Hepatocyte (in vitro differentiated cells): ENCODE data around the gene OR5D13. TPM values are rescaled to one million over a fixed set of nuclear protein-coding genes. Genes with fewer than 3 reads are reported as not detected.

ENCODE experiments used
- DNase-seq: peaks from one replicate; pipeline ENCODE4 v3.0.0-alpha.2; 2016; ENCODE audit warnings: low spot score
- H2AFZ ChIP-seq: fragments of 200-600 bp; sonication (generic); 2 replicates; pipeline ENCODE4 v1.6.0; 2016; ENCODE audit warnings: antibody characterized with exemption, mild to moderate bottlenecking
- H3K27ac ChIP-seq: fragments of 200-600 bp; sonication (generic); 2 replicates; pipeline ENCODE4 v1.5.1; 2016; ENCODE audit warnings: mild to moderate bottlenecking
- H3K27me3 ChIP-seq: fragments of 200-600 bp; sonication (generic); 2 replicates; pipeline ENCODE4 v1.6.1; 2016
- H3K36me3 ChIP-seq: fragments of 200-600 bp; sonication (generic); replicated peaks from 2 replicates; pipeline ENCODE4 v1.5.1; 2016; ENCODE audit warnings: low read depth; ENCODE audit not compliant: insufficient read depth
- H3K4me1 ChIP-seq: fragments of 200-600 bp; sonication (generic); 2 replicates; pipeline ENCODE4 v1.5.1; 2016; ENCODE audit warnings: mild to moderate bottlenecking, moderate library complexity; ENCODE audit not compliant: insufficient read depth
- H3K4me2 ChIP-seq: fragments of 200-600 bp; sonication (generic); 2 replicates; pipeline ENCODE4 v1.6.0; 2016
- H3K4me3 ChIP-seq: fragments of 200-600 bp; sonication (generic); 2 replicates; pipeline ENCODE4 v1.5.1; 2016; ENCODE audit warnings: mild to moderate bottlenecking
- H3K79me2 ChIP-seq: fragments of 200-600 bp; sonication (generic); 2 replicates; pipeline ENCODE4 v1.6.0; 2017; ENCODE audit warnings: mild to moderate bottlenecking
- H3K9me2 ChIP-seq: fragments of 200-600 bp; sonication (generic); replicated peaks from 2 replicates; pipeline ENCODE4 v1.6.0; 2017; ENCODE audit warnings: mild to moderate bottlenecking; ENCODE audit not compliant: insufficient read depth
- H3K9me3 ChIP-seq: fragments of 200-600 bp; sonication (generic); 2 replicates; pipeline ENCODE4 v1.5.1; 2016; ENCODE audit warnings: low read depth, mild to moderate bottlenecking
- H4K20me1 ChIP-seq: fragments of 200-600 bp; sonication (generic); 2 replicates; pipeline ENCODE4 v1.6.0; 2016; ENCODE audit warnings: mild to moderate bottlenecking; ENCODE audit not compliant: insufficient read depth, poor library complexity, severe bottlenecking
- EZH2 ChIP-seq: fragments of 200-600 bp; sonication (generic); IDR thresholded peaks from 2 replicates; pipeline ENCODE4 v1.6.1; 2016; ENCODE audit warnings: antibody characterized with exemption, mild to moderate bottlenecking, borderline replicate concordance
- EZH2phosphoT487 ChIP-seq: fragments of 200-600 bp; sonication (generic); IDR thresholded peaks from one replicate; pipeline ENCODE4 v1.6.1; 2018; ENCODE audit warnings: antibody characterized with exemption, mild to moderate bottlenecking, low read depth, moderate library complexity; ENCODE audit not compliant: unreplicated experiment, severe bottlenecking
- WGBS: methylation state at CpG from one replicate; pipeline ENCODE4 v1.1.6; 2016; ENCODE audit warnings: low lambda C conversion rate; ENCODE audit errors: missing lambda C conversion rate; 5-methylcytosine and 5-hydroxymethylcytosine counted together
- polyA plus RNA-seq: library from polyadenylated mRNA; unstranded; fragments of >200 nt; fragmentation: Nextera tagmentation; extraction: Ambion mirVana; gene quantifications from 2 replicates; pipeline ENCODE4 v1.2.1, GENCODE V29; 2016
- total RNA-seq: library from RNA; depleted of rRNA; stranded (reverse); fragments of >200 nt; gene quantifications from 2 replicates; pipeline ENCODE4 v1.2.3, GENCODE V29; 2014
- TF ChIP-seq, protein P1 (sequence below): fragments of 200-600 bp; sonication (generic); IDR thresholded peaks from 2 replicates; pipeline ENCODE4 v1.5.1; 2016; ENCODE audit warnings: antibody characterized with exemption, mild to moderate bottlenecking; ENCODE audit not compliant: poor library complexity

Gene OR5D13
- total and polyA plus RNA-seq, 2 experiments from 2014 or later: not detected

GRCh38 chr11:55791606-55792005 lies 18.4 kb downstream of the OR5D13 start:
- WGBS: 69% methylated on average over 1 of the region's 1 CpG
- TF ChIP-seq EZH2phosphoT487: no peak
- TF ChIP-seq EZH2: no peak
- TF ChIP-seq, protein P1, sequence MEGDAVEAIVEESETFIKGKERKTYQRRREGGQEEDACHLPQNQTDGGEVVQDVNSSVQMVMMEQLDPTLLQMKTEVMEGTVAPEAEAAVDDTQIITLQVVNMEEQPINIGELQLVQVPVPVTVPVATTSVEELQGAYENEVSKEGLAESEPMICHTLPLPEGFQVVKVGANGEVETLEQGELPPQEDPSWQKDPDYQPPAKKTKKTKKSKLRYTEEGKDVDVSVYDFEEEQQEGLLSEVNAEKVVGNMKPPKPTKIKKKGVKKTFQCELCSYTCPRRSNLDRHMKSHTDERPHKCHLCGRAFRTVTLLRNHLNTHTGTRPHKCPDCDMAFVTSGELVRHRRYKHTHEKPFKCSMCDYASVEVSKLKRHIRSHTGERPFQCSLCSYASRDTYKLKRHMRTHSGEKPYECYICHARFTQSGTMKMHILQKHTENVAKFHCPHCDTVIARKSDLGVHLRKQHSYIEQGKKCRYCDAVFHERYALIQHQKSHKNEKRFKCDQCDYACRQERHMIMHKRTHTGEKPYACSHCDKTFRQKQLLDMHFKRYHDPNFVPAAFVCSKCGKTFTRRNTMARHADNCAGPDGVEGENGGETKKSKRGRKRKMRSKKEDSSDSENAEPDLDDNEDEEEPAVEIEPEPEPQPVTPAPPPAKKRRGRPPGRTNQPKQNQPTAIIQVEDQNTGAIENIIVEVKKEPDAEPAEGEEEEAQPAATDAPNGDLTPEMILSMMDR: no peak
- no peak for DNase-seq
- H3K9me3 ChIP-seq: no peaks in the 10 kb centered on the region
- H3K27ac ChIP-seq: no peak overlapping the region
- no peaks in the 10 kb centered on the region for H3K27me3 ChIP-seq
- H2AFZ ChIP-seq: no peak overlapping the region
- H4K20me1 ChIP-seq: no peaks in the 10 kb centered on the region
- no peaks in the 10 kb centered on the region for H3K36me3 ChIP-seq
- no peak overlapping the region for H3K4me2 ChIP-seq
- no peaks in the 10 kb centered on the region for H3K79me2 ChIP-seq
- H3K4me1 ChIP-seq: no peaks in the 10 kb centered on the region
- no peak overlapping the region for H3K4me3 ChIP-seq
- no peaks in the 10 kb centered on the region for H3K9me2 ChIP-seq

DNA sequence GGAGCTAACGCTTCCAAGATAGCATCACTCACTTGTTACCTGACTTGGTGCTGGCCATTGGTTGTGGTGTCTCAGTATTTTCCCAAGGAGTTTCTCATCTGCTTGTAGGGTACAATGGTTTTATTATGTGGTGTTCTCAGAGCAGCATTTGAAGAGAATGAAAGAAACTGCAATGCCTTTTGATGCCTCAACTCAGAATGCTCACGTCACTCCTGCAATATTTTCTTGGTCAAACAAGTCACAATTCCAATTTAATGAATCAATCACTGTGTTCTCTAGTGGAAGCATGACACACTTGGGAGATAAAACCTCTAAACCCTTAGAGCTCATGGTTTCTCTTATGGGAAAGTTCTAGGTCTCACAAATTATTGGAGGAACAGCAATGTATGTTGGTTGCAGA lies 20.1 kb downstream of the OR5D13 start:
- Histone ChIP-seq H2AFZ (no peak overlapping the region), H3K9me2 (no peaks in the 10 kb centered on the region), H3K27me3 (no peaks in the 10 kb centered on the region), H4K20me1 (no peaks in the 10 kb centered on the region), H3K27ac (no peak overlapping the region), H3K4me3 (no peak overlapping the region), H3K4me1 (no peaks in the 10 kb centered on the region), H3K36me3 (no peaks in the 10 kb centered on the region), H3K79me2 (no peaks in the 10 kb centered on the region), H3K4me2 (no peak overlapping the region), H3K9me3 (no peaks in the 10 kb centered on the region)
- no peak for DNase-seq
- 69% methylated on average over 2 of the region's 2 CpGs for WGBS
- TF ChIP-seq EZH2: no peak
- TF ChIP-seq EZH2phosphoT487: no peak
- TF ChIP-seq, protein P1: no peak

- Histone ChIP-seq H2AFZ (no peak within 1 kb of the TSS), H3K36me3 (no peaks in the 10 kb centered on the region), H3K4me2 (no peak within 1 kb of the TSS), H4K20me1 (no peaks in the 10 kb centered on the region), H3K27me3 (no peaks in the 10 kb centered on the region), H3K4me3 (no peak within 1 kb of the TSS), H3K79me2 (no peaks in the 10 kb centered on the region), H3K4me1 (no peaks in the 10 kb centered on the region), H3K9me2 (no peaks in the 10 kb centered on the region), H3K27ac (no peak within 1 kb of the TSS), H3K9me3 (no peaks in the 10 kb centered on the region)
- no peak for DNase-seq
- TF ChIP-seq EZH2phosphoT487 (no peak), EZH2 (no peak)
- TF ChIP-seq, protein P1: no peak
These were observed 22.0 kb downstream of the OR5D13 start, which contains the start of gene OR5D14 for GRCh38 chr11:55795256-55795655. TSS of gene OR5D14 (plus strand) at chr11:55795556. CDS start at chr11:55795556, 0 bp downstream.

- Histone ChIP-seq H3K4me2 (no peak overlapping the region), H3K27ac (no peak overlapping the region), H3K9me2 (no peaks in the 10 kb centered on the region), H3K79me2 (no peaks in the 10 kb centered on the region), H3K36me3 (no peaks in the 10 kb centered on the region), H4K20me1 (no peaks in the 10 kb centered on the region), H2AFZ (no peak overlapping the region), H3K4me3 (no peak overlapping the region), H3K27me3 (no peaks in the 10 kb centered on the region), H3K4me1 (no peaks in the 10 kb centered on the region), H3K9me3 (peaks cover 3% of the 10 kb centered on the region)
- TF ChIP-seq EZH2phosphoT487 (no peak), EZH2 (no peak)
- TF ChIP-seq, protein P1: no peak
- 90% methylated on average over 1 of the region's 1 CpG for WGBS
- no peak for DNase-seq
These were observed 33.0 kb downstream of the OR5D13 start for GRCh38 chr11:55806248-55806647.
